GM18861 (cell line): ENCODE results near the gene CACNA1C.

Source experiments
- ATAC-seq: cut with Tn5 transposase; IDR thresholded peaks from one replicate; pipeline ENCODE4 v1.9.1; 2021; ENCODE audit not compliant: unreplicated experiment

Gene CACNA1C

GRCh38 chr12:2606186-2606910 is 553.6 kb downstream of the CACNA1C start:
- no peak for ATAC-seq

GRCh38 chr12:2607881-2608607 is 555.3 kb downstream of the CACNA1C start:
- ATAC-seq: no peak

- no peak for ATAC-seq
These were observed 555.8 kb downstream of the CACNA1C start for GRCh38 chr12:2608608-2608945.

- ATAC-seq: no peak
These were observed 556.2 kb downstream of the CACNA1C start for GRCh38 chr12:2609020-2609419.

GRCh38 chr12:2610358-2610757 is 557.6 kb downstream of the CACNA1C start:
- ATAC-seq: no peak

- peak; percentile 70 for ATAC-seq
These were observed 560.7 kb downstream of the CACNA1C start for GRCh38 chr12:2613326-2614073.

- no peak for ATAC-seq
These were observed 561.6 kb downstream of the CACNA1C start for GRCh38 chr12:2614341-2614740.

- ATAC-seq: no peak
These were observed 563.0 kb downstream of the CACNA1C start for GRCh38 chr12:2615665-2616402.

- ATAC-seq: no peak
These were observed 564.0 kb downstream of the CACNA1C start for GRCh38 chr12:2616763-2617162.

- ATAC-seq: no peak
These were observed 564.6 kb downstream of the CACNA1C start for GRCh38 chr12:2617365-2617764.

- ATAC-seq: no peak
These were observed 565.7 kb downstream of the CACNA1C start for GRCh38 chr12:2618291-2618995.

GRCh38 chr12:2619136-2619535 is 566.3 kb downstream of the CACNA1C start:
- ATAC-seq: no peak

GRCh38 chr12:2622460-2622859 is 569.7 kb downstream of the CACNA1C start:
- no peak for ATAC-seq

- no peak for ATAC-seq
These were observed 570.7 kb downstream of the CACNA1C start for GRCh38 chr12:2623472-2623871.

- ATAC-seq: no peak
These were observed 571.9 kb downstream of the CACNA1C start for GRCh38 chr12:2624543-2625288.

- ATAC-seq: no peak
These were observed 572.5 kb downstream of the CACNA1C start for GRCh38 chr12:2625289-2625612.

- ATAC-seq: no peak
These were observed 574.5 kb downstream of the CACNA1C start for GRCh38 chr12:2627076-2627834.

- no peak for ATAC-seq
These were observed 575.0 kb downstream of the CACNA1C start for GRCh38 chr12:2627835-2628191.

GRCh38 chr12:2628401-2628800 is 575.6 kb downstream of the CACNA1C start:
- no peak for ATAC-seq
